HG03108 (cell line): ENCODE data around the gene RNF2.
"Not testable (repeated sequence)": the region's sequence is repeated elsewhere in the genome, so short reads cannot be mapped to it uniquely, and the experiment has no call there.

Experiments
- ATAC-seq: cut with Tn5 transposase; IDR thresholded peaks from one replicate; pipeline ENCODE4 v1.9.1; 2021; ENCODE audit warnings: moderate library complexity; ENCODE audit not compliant: unreplicated experiment

RNF2 gene

DNA sequence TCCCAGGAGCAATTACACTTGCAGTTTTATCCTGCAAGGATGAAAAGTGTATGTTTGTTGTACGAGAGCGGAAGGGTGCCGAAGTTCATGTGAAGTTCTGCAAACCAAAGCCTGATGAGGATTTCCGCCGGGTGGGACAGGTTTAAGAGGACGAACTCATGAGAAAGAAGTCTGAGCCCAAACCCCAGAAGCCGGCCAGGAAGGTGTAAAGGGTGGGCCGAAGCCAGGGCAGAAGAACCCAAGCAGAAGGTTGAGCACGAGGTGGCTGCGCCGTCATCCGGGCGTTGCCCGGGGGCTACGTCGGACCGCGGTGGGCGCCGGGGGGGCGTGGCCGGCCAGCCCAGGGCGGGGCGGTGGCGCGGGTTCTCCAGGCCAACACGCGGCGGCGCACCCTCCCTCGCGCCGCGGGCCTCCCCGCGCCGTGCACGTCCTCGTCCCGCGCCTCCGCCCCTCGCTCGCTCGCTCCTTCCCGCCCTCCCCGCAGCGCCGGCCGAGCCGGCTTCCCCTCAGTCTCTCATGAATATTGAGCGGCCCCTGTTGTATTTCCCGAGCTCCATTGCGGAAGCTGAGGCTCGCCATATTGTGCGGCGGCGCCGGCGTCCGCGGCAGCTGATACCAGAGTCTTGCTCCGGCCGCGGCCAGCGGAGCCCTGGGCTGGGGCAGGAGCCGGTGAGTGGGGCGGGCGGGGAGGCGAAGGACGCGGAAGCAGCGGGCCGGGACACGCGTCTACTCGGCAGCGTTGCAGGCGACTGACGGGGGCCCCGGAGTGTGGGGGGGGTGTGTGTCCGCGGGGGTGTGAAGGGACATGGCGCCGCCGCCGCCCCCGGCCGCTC lies at the start of gene RNF2:
RNF2 (plus strand) TSS at position 578 of the 833 bp plus-strand sequence. CDS start 41,996 bp downstream, outside the sequence.
- ATAC-seq = peak; percentile 87

DNA sequence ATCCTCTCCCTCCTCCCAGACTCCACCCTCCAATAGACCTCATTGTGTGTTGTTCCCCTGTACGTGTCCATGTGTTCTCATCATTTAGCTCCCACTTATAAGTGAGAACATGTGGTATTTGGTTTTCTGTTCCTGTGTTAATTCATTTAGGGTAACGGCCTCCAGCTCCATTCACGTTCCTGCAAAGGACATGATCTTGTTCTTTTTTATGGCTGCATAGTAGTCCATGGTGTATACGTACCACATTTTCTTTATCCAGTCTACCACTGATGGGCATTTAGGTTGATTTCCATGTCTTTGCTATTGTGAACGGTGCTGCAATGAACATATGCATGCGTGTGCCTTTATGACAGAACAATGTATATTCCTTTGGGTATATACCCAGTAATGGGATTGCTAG lies 45.4 kb upstream of the RNF2 start:
- not testable (repeated sequence) for ATAC-seq

DNA sequence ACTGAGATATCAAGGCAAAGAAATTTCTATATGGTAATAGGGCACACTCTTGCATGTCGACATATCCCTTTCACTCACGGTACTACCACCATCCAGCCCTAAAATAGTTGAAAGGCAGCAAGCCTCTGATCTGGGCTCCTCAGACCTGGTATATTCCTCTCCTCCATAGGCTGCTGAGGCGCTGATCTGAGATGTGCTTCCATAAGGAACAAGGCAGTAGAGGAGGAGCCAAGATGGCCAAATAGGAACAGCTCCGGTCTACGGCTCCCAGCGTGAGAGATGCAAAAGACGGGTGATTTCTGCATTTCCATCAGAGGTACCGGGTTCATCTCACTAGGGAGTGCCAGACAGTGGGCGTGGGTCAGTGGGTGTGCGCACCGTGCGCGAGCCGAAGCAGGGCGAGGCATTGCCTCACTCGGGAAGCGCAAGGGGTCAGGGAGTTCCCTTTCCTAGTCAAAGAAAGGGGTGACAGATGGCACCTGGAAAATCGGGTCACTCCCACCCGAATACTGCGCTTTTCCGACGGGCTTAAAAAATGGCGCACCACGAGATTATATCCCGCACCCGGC lies 44.0 kb upstream of the RNF2 start:
- ATAC-seq = not testable (repeated sequence)

GRCh38 chr1:185008838-185009237 lies 36.5 kb upstream of the RNF2 start:
- no peak for ATAC-seq

DNA sequence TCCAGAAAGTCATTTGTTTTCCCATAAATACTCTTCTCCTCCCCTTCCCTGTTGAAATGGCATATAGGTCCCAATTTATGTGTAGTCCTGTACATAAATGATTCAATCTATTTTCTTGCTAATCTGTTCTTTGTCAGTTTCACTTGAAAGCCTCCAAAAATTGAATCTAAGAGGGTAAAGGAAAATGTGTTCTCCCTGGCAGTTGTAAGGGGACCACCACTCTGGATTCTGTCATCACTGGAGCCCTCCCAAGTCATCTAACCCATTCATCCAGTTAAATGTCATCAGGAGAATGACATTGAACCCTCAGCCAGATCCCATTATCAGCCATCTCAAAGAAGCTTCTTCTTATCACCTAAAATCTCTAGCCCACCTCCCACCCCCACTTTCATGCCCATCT lies 35.0 kb upstream of the RNF2 start:
- ATAC-seq = no peak

DNA sequence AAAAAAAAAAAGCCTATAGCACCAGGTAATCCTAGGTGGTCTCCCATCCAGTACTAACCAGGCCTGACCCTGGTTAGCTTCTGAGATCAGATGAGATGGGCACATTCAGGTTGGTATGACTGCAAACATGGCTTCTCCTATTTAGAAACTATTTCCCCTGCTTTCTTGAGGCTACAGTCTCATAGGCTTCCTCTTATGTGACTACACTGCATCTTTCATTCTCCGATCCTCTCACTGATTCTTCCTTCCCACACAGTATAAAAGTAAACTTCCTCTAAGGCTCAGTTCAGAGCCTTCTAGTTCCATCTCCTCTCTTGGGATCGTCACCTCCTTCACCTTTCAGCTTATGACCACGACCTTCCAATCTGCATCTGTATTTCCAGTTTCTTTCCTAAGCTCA lies 30.4 kb upstream of the RNF2 start:
- no peak for ATAC-seq

DNA sequence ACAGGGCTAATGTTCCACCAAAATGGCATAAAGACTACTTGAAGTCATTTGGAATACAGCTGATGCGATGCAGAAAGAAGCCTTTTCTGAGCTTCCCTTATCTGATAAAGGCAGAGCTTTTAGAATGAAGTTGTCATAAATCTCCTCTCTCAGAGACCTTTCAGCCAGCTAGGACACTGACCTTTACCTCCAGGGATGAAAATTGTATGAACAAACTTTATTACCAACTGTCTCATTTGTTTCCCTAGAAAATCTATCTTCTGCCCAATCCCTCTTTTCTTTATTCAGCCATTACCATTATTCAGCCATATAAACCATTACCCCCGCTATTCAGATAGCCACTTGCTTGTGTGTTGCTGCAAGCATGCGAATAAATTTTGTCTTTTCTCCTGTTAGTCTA lies 29.7 kb upstream of the RNF2 start:
- no peak for ATAC-seq

GRCh38 chr1:185016880-185017279 lies 28.5 kb upstream of the RNF2 start:
- ATAC-seq = no peak

DNA sequence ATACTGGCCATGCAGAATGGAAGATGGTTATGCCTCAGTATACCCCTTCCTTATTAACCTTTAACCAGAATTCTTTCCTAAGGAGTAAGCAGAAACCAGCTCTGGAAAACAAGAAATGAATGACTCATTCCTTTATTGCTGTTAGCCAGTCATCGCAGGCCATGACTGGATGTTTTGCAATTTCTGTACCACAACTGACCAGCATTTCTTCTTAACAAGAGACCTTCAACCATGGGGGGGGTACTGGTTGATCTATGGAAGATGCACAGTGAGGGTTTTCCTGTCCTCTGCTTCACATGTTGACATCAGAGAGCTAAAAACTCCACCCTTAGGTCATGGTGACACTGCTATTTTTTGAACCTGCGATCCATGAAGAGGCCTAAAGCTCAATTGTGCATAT lies 28.0 kb upstream of the RNF2 start:
- ATAC-seq = no peak

GRCh38 chr1:185017966-185018365 lies 27.4 kb upstream of the RNF2 start:
- no peak for ATAC-seq

- no peak for ATAC-seq
These were observed 18.0 kb upstream of the RNF2 start for GRCh38 chr1:185027252-185027882.

DNA sequence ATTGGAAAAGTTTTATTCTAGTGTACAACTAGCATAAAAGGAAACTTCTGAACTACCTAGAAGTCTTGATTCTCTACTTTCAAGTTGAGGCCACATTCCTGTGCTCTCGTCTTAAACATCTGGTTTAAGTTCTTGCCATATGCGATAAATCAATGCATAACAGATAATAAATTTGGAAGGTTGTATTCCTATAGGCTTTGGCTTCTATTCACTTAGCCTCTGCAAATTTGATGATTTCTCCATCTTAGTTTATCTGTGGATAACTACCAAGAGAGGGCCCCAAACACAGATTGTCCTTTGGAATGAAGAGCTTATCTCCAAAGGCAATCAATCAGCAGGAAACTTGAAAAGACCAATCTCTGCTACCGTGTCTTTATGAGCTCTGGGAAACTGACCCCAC lies 11.7 kb upstream of the RNF2 start:
- no peak for ATAC-seq

DNA sequence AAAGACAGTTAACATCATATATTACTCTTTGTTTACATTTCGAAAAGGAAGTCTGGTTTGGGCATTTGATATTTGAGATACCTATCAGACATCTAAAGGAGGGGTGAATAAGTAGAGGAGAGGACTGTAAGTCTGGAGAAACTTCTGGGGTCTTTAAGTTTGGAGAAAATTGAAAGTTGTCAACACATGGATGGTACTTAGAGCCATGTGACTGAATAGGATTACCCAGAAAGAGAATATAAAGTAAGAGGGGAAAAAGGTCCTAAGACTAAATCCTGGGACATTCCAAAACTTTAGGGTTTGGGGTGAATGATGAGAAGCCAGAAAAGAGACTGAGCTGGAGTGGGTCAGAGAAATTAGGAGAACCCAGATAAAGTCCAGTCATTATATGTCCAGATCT lies 10.1 kb upstream of the RNF2 start:
- ATAC-seq = no peak

GRCh38 chr1:185038813-185039376 lies 6.5 kb upstream of the RNF2 start:
- no peak for ATAC-seq

- ATAC-seq = no peak
These were observed 5.5 kb upstream of the RNF2 start for GRCh38 chr1:185039726-185040407.

DNA sequence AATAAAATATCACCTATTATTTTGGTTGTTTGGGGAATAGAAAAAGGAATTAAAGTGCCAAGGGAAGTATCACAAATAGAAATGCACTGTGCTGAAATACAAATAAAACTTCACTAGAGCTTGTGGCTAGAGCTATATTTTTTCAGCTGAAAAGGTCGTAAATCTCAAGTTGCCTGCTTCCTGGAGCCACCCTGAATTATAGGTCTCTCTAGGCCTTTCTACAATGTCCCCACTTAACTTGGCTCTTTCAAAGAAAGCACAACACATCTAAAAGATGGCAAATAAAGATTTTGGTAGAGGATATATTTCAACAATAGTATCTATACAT lies 5.0 kb upstream of the RNF2 start:
- ATAC-seq = no peak

- no peak for ATAC-seq
These were observed 3.6 kb upstream of the RNF2 start for GRCh38 chr1:185041742-185042141.

DNA sequence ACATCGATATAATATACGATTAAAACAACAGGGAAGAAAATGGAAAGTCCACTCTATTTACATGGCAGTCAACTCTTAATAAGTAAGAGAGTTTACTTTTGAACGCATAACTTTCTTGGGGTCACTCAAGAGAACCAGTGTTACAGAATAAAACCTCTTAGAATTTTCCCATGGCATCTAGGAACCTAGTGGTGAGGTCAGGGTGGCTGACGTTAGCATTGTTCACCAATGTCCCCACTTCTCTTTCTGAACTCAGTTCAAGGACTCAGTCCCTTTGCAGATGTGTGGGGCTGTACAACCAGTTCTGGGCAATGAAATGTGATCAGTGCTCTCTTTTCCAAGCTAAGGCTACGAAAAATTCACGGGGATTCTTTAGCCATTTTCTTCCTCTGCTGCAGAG lies 2.6 kb upstream of the RNF2 start:
- no peak for ATAC-seq

GRCh38 chr1:185044387-185044786 lies 971 bp upstream of the RNF2 start:
- no peak for ATAC-seq

GRCh38 chr1:185045814-185046492 lies 595 bp downstream of the RNF2 start:
- ATAC-seq = peak; percentile 20

GRCh38 chr1:185046668-185047067 lies 1.3 kb downstream of the RNF2 start:
- no peak for ATAC-seq
